Esophagus squamous epithelium (tissue), 5 donors: ENCODE measurements around the gene MBD2. TPM values are rescaled to one million over a fixed set of nuclear protein-coding genes. Genes with fewer than 3 reads are reported as not detected.

Experiments used
- DNase-seq: peaks from one replicate; lab custom pipeline; 2025; lab: John Stamatoyannopoulos, UW
- H3K27ac ChIP-seq, 4 donors: fragments of 200-600 bp; sonication (generic); one replicate each; pipeline ENCODE4 v1.5.1; 2016 to 2019; ENCODE audit warnings: mild to moderate bottlenecking in 1 of 4
- H3K27me3 ChIP-seq, 4 donors: fragments of 200-600 bp; sonication (generic); 1 replicate in 3 of 4; 2 replicates in 1 of 4; pipeline versions ENCODE4 v1.5.1 to v1.6.0; 2017 to 2021; ENCODE audit warnings: antibody characterized with exemption in 1 of 4
- H3K36me3 ChIP-seq, 3 donors: fragments of 200-600 bp; sonication (generic); one replicate each; pipeline ENCODE4 v1.5.1; 2016 to 2019
- H3K4me1 ChIP-seq, 3 donors: fragments of 200-600 bp; sonication (generic); one replicate each; pipeline ENCODE4 v1.5.1; 2017 to 2019
- H3K4me3 ChIP-seq, 4 donors: fragments of 200-600 bp; sonication (generic); 1 replicate in 3 of 4; 2 replicates in 1 of 4; pipeline ENCODE4 v1.5.1; 2016 to 2019; ENCODE audit warnings: mild to moderate bottlenecking in 2 of 4, moderate library complexity in 1 of 4
- H3K9me3 ChIP-seq, 3 donors: fragments of 200-600 bp; sonication (generic); one replicate each; pipeline ENCODE4 v1.5.1; 2016 to 2019
- POLR2A ChIP-seq, 4 donors: fragments of 450-650 bp; IDR thresholded peaks; one replicate each; pipeline ENCODE4 v1.6.1; 2017; ENCODE audit warnings: antibody characterized with exemption in 4 of 4, mild to moderate bottlenecking in 4 of 4, moderate library complexity in 3 of 4
- WGBS, 2 donors: methylation state at CpG; one replicate each; pipeline ENCODE4 v1.1.5; 2018; 5-methylcytosine and 5-hydroxymethylcytosine counted together
- intact Hi-C: fragments of 100-400 bp; cut with DNase I; formaldehyde crosslinking; loops from one replicate; pipeline ENCODE4 v1.15.0; 2022
- total RNA-seq, 4 donors: library from RNA; depleted of rRNA; stranded (reverse); fragments of >200 nt; gene quantifications; one replicate each; pipeline ENCODE4 v1.1.0, GENCODE V29; 2016
- TF ChIP-seq, protein P1 (sequence below), 6 experiments: fragments of 450-650 bp in 4 of 6; fragments of 200-600 bp in 2 of 6; sonication (generic) in 2 of 6; IDR thresholded peaks; one replicate each; pipeline ENCODE4 v1.5.1; 2016 to 2019; ENCODE audit warnings: antibody characterized with exemption in 6 of 6, mild to moderate bottlenecking in 4 of 6, moderate library complexity in 4 of 6
- donor health status: DM: yes; HTN: yes; CAD: no.

The MBD2 gene
- total RNA-seq, 4 donors from 2014 or later = 38.2 to 48.4 (median 46.3) TPM

DNA sequence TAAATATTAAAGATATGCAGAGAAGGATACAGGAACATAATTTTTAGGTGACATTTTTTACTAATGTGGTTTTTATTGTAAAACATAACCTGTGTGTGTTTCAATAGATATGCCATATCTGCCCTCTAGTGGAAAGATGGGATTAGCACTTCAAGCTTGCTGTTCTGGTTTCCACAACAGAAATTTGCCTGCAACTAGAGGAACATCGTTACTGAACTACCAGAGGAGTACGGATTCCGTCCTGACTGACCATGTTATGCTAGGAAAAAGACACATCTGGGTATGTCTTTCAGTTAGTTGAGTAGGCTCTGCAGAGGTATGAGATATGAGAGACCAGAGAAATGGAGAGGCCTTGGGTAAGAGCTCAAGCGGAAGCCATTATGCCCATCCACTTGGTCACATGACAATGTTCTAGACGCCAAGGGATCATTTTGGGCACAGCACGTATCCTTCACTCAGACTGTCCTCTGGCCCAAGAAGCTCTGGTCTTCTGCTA lies 104.9 kb downstream of the MBD2 start:
- Histone ChIP-seq H3K27me3 (no peaks in the 10 kb centered on the region), H3K4me1 (peaks cover 0 to 5% (median 3%) of the 10 kb centered on the region in 3 donors), H3K27ac (no peak overlapping the region), H3K36me3 (no peaks in the 10 kb centered on the region), H3K9me3 (no peaks in the 10 kb centered on the region), H3K4me3 (no peak overlapping the region)
- intact Hi-C loops = loop anchor here (5.0 to 10.0 kb wide), 2 partner anchors 215 to 552 kb away; no protein-coding TSS in a partner anchor
- TF ChIP-seq POLR2A (IDR thresholded peaks at IDR 0.05) = no peak
- TF ChIP-seq, protein P1, sequence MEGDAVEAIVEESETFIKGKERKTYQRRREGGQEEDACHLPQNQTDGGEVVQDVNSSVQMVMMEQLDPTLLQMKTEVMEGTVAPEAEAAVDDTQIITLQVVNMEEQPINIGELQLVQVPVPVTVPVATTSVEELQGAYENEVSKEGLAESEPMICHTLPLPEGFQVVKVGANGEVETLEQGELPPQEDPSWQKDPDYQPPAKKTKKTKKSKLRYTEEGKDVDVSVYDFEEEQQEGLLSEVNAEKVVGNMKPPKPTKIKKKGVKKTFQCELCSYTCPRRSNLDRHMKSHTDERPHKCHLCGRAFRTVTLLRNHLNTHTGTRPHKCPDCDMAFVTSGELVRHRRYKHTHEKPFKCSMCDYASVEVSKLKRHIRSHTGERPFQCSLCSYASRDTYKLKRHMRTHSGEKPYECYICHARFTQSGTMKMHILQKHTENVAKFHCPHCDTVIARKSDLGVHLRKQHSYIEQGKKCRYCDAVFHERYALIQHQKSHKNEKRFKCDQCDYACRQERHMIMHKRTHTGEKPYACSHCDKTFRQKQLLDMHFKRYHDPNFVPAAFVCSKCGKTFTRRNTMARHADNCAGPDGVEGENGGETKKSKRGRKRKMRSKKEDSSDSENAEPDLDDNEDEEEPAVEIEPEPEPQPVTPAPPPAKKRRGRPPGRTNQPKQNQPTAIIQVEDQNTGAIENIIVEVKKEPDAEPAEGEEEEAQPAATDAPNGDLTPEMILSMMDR (IDR thresholded peaks at IDR 0.05) = peak; percentile 43 to 80 (median 63)
- WGBS, 2 donors = 18 to 30% methylated on average over 6 of the region's 6 CpGs
- no peak for DNase-seq

DNA sequence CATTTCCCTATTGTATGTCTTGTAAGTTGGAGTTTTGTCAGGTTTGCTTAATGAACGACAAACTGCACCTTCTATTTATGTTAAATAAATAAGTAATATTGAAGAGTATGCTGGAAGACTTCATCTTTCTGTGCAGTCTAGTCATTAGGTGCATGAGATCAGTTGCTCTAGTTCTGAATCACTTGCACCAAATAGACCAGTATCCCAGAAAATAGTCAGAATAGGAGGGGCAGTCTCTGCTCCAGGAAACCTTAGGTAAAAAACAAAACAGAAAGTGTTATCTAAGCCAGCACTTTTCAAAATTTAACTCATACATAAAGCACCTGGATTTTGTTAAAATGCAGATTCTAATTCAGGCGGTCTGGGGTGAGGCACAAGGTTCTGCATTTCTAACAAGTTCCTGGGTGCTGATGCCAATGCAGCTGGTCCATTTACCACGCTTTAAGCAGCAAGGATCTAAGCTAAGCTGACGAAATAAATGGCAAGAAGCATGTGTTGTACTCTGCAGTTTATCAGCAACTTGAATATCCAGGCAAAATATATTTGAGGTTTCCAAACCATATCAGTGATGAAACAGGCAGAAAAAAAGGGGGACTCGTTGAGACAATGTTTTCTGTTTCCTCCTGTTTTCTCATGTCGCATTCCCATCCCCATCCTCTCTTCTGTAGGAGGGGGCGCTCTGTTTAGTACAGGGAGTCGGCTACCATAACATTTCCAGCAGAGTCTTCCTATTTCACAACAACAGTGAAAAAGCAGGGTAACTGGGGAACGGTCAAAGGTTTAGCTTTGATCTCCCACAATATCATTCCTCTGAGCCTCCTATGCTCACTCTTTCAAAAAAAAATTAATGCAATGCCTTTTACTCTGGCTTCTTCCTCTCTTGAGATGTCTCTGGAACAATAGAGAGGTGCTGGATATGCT lies 106.4 kb downstream of the MBD2 start:
- H3K27ac ChIP-seq = no peak overlapping the region
- 56 to 77% methylated on average over 9 of the region's 9 CpGs for WGBS, 2 donors
- no peaks in the 10 kb centered on the region for H3K36me3 ChIP-seq
- H3K27me3 ChIP-seq = no peaks in the 10 kb centered on the region
- no peak overlapping the region for H3K4me3 ChIP-seq
- peaks cover 0 to 5% (median 3%) of the 10 kb centered on the region in 3 donors for H3K4me1 ChIP-seq
- TF ChIP-seq POLR2A (IDR thresholded peaks at IDR 0.05) = no peak
- TF ChIP-seq, protein P1 (IDR thresholded peaks at IDR 0.05) = no peak
- intact Hi-C loops = loop anchor here (5.0 to 10.0 kb wide), 2 partner anchors 213 to 551 kb away; no protein-coding TSS in a partner anchor
- H3K9me3 ChIP-seq = no peaks in the 10 kb centered on the region
- DNase-seq = no peak

DNA sequence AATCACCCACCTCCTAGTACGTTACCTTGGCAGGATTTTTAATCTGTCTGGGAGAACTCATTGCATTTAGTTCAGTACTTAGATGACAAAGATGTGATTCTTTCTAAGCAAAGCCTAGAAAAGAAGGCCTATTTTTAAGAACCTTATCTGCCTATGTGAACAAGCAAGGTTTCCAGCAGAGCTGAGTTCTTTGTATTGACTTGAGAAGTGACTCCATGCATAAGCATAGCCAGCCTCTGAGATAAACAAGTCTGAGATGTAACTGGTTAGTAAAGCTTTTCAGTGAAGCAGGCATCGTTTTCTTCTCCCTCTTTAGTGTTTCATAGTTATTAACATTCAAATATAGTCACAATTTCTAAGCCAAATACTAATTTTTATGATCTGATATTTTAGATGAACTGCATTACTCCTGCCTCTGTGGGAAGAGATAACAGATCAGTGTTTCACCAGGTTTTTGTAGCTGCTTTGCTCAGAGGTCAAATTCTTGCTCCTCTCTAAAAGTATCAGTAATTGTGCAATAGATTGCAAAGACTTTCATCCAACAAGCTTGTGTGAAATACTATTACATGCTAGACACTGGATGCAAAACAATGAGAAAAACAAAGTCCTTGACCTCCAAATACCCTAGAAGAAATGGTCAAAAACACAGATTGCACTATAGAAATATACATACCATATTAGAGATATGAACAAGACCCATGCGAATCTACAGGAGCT lies 107.8 kb downstream of the MBD2 start:
- TF ChIP-seq POLR2A (IDR thresholded peaks at IDR 0.05) = no peak
- TF ChIP-seq, protein P1 (IDR thresholded peaks at IDR 0.05) = no peak
- intact Hi-C loops = loop anchor here (5.0 to 10.0 kb wide), 2 partner anchors 212 to 549 kb away; no protein-coding TSS in a partner anchor
- 70 to 82% methylated on average over 3 of the region's 3 CpGs for WGBS, 2 donors

DNA sequence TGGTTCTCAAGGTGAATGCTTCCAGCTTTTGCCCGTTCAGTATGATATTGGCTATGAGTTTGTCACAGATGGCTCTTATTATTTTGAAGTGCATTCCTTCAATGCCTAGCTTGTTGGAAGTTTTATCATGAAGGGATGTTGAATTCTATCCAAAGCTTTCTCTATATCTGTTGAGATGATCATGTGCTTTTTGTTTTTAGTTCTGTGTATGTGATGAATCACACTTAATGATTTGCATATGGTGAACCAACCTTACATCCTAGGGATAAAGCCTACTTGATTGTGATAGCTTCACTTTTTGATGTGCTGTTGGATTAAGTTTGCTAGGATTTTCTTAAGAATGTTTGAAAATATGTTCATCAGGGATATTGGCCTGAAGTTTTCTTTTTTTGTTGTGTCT lies 112.1 kb downstream of the MBD2 start:
- 43 to 87% methylated on average over 1 of the region's 1 CpG for WGBS, 2 donors
- Histone ChIP-seq H3K36me3 (no peaks in the 10 kb centered on the region), H3K4me3 (no peak overlapping the region), H3K4me1 (no peaks in the 10 kb centered on the region), H3K27ac (no peak overlapping the region), H3K9me3 (no peaks in the 10 kb centered on the region), H3K27me3 (no peaks in the 10 kb centered on the region)
- TF ChIP-seq POLR2A (IDR thresholded peaks at IDR 0.05) = no peak
- intact Hi-C loops = loop anchor here (10.0 kb wide), 1 partner anchor 208 kb away; no protein-coding TSS in a partner anchor
- DNase-seq = no peak

More for the DNA sequence above, 107.8 kb downstream of the MBD2 start:
- Histone ChIP-seq H3K9me3 (no peaks in the 10 kb centered on the region), H3K4me1 (peaks cover 0 to 5% (median 3%) of the 10 kb centered on the region in 3 donors), H3K36me3 (no peaks in the 10 kb centered on the region), H3K27ac (no peak overlapping the region), H3K27me3 (no peaks in the 10 kb centered on the region), H3K4me3 (no peak overlapping the region)
- DNase-seq = no peak

DNA sequence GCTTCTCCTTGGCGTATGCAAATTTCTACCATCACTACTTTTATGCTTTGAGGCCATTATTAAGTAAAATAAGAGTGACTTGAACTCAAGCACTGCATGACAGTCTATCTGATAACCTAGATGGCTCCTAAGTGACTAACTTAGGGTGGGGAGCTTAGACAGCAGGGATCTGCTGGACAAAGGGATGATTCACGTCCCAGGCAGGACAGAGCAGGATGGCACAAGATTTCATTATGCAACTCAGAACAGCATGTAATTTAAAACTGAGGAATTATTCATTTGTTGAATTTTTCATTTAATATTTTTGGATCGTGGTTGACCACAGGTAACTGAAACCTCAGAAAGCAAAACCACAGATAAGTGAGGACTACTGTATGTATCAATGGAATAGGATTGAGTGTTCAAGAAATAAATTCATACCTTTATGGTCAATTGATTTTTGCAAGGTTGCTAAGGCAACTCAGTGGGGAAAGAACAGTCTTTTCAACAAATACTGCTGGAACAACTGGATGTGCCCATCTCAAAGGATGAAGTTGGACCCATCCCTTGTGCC lies 115.3 kb downstream of the MBD2 start:
- H3K27ac ChIP-seq = no peak overlapping the region
- intact Hi-C loops = no loop called here
- no peak for TF ChIP-seq POLR2A (IDR thresholded peaks at IDR 0.05)
- TF ChIP-seq, protein P1 (IDR thresholded peaks at IDR 0.05) = no peak
- H3K4me1 ChIP-seq = no peaks in the 10 kb centered on the region
- H3K4me3 ChIP-seq = no peak overlapping the region
- H3K36me3 ChIP-seq = no peaks in the 10 kb centered on the region
- no peak for DNase-seq
- H3K27me3 ChIP-seq = no peaks in the 10 kb centered on the region
- no peaks in the 10 kb centered on the region for H3K9me3 ChIP-seq
- 52 to 64% methylated on average over 3 of the region's 3 CpGs for WGBS, 2 donors
